HFFc6 (cell line): ENCODE data around the gene CPEB4. TPM values are rescaled to one million over a fixed set of nuclear protein-coding genes. Genes with fewer than 3 reads are reported as not detected.

Experiments
- DNase-seq: peaks from one replicate; pipeline ENCODE4 v3.0.0-alpha.2; 2018
- H3K27ac Mint-ChIP-seq: 2 replicates; pipeline ENCODE4 v1.8.0; 2020; ENCODE audit warnings: mild to moderate bottlenecking, mixed read lengths
- H3K27me3 Mint-ChIP-seq: 2 replicates; pipeline ENCODE4 v1.8.0; 2021; ENCODE audit warnings: mild to moderate bottlenecking, moderate library complexity, mixed read lengths; ENCODE audit not compliant: insufficient read depth
- H3K36me3 Mint-ChIP-seq: 2 replicates; pipeline ENCODE4 v1.8.0; 2021; ENCODE audit warnings: low read depth, mixed read lengths
- H3K4me1 Mint-ChIP-seq: 2 replicates; pipeline ENCODE4 v1.8.0; 2020; ENCODE audit warnings: low read depth, mixed read lengths
- H3K4me3 Mint-ChIP-seq: 2 replicates; pipeline ENCODE4 v1.8.0; 2020; ENCODE audit warnings: mild to moderate bottlenecking, moderate library complexity, mixed read lengths
- H3K9me3 Mint-ChIP-seq: 2 replicates; pipeline ENCODE4 v1.8.0; 2020; ENCODE audit warnings: mild to moderate bottlenecking, mixed read lengths
- CTCF ChIP-seq: fragments of 200-600 bp; sonication (generic); IDR thresholded peaks from 2 replicates; pipeline ENCODE4 v1.5.0; 2021; ENCODE audit warnings: antibody characterized with exemption, mild to moderate bottlenecking
- total RNA-seq, 6 experiments: library from RNA; stranded (reverse); fragmentation: NEBNext Ultra II Directional; extraction: Animal tissue kit (Norgen Biotek cat#: 25700); gene quantifications; 2 replicates in 1 of 6; 3 replicates in 5 of 6; pipeline ENCODE4 v1.2.3, GENCODE V29; 2021

Gene CPEB4
- total RNA-seq, 6 experiments from 2014 or later = 19.5 to 25.9 (median 22.3) TPM

DNA sequence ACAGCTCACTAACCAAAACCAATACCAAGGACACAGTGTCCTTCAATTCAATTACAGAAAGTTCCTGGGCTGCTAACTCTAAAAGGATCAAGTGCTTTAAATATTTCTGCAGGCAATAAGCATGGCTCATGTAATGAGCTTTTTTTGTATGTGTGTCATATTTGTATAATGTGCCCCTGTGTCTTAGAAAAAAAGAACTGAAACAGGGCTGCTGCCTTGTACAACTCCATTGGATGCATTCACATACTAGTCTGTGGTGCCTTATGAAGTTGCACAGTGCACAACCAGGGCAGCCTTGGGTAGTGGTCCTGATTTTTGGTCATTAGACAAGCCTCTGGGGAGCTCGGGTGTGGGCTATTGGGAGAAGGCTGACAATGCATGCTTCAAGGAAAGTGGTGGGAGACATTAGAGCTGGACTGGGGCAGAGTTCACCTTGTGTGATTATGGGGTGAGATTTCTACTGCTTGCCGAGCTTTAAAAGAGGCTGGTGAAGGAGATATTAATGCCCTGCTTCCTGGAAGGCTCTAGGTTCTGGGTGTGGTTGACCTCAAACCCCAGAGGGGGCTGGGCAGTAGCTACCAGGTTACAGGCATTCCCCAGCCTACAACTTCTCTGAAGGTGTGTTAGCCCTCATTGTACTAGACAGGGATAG is 3.6 kb upstream of the CPEB4 start:
- H3K4me1 Mint-ChIP-seq = peaks cover 66% of the 10 kb centered on the region
- H3K27me3 Mint-ChIP-seq = no peaks in the 10 kb centered on the region; the same call in 1 of the 2 replicates
- no peak for TF ChIP-seq CTCF
- peaks cover 19% of the 10 kb centered on the region for H3K9me3 Mint-ChIP-seq
- DNase-seq = no peak
- peaks cover 16% of the 10 kb centered on the region for H3K36me3 Mint-ChIP-seq
- H3K4me3 Mint-ChIP-seq = no peak overlapping the region
- H3K27ac Mint-ChIP-seq = no peak overlapping the region

- no peak for DNase-seq
- no peak overlapping the region for H3K27ac Mint-ChIP-seq
- no peak for TF ChIP-seq CTCF
- H3K9me3 Mint-ChIP-seq = peaks cover 19% of the 10 kb centered on the region
- no peaks in the 10 kb centered on the region; the same call in 1 of the 2 replicates for H3K27me3 Mint-ChIP-seq
- H3K36me3 Mint-ChIP-seq = peaks cover 16% of the 10 kb centered on the region
- H3K4me3 Mint-ChIP-seq = no peak overlapping the region
- H3K4me1 Mint-ChIP-seq = peaks cover 66% of the 10 kb centered on the region
Measured at GRCh38 chr5:173885054-173885443, 3.1 kb upstream of the CPEB4 start.

- Mint-ChIP-seq H3K27me3 (no peaks in the 10 kb centered on the region; the same call in 1 of the 2 replicates), H3K27ac (no peak overlapping the region), H3K4me1 (peaks cover 66% of the 10 kb centered on the region), H3K4me3 (no peak overlapping the region), H3K9me3 (peaks cover 19% of the 10 kb centered on the region), H3K36me3 (peaks cover 16% of the 10 kb centered on the region)
- TF ChIP-seq CTCF = no peak
- no peak for DNase-seq
Measured at GRCh38 chr5:173885475-173886010, 2.6 kb upstream of the CPEB4 start.

GRCh38 chr5:173886150-173886549 is 2.0 kb upstream of the CPEB4 start:
- Mint-ChIP-seq H3K27ac (no peak overlapping the region), H3K9me3 (peaks cover 19% of the 10 kb centered on the region), H3K27me3 (no peaks in the 10 kb centered on the region; the same call in 1 of the 2 replicates), H3K4me1 (peaks cover 64% of the 10 kb centered on the region), H3K36me3 (peaks cover 16% of the 10 kb centered on the region), H3K4me3 (no peak overlapping the region)
- TF ChIP-seq CTCF = peak; percentile 34
- DNase-seq = no peak

DNA sequence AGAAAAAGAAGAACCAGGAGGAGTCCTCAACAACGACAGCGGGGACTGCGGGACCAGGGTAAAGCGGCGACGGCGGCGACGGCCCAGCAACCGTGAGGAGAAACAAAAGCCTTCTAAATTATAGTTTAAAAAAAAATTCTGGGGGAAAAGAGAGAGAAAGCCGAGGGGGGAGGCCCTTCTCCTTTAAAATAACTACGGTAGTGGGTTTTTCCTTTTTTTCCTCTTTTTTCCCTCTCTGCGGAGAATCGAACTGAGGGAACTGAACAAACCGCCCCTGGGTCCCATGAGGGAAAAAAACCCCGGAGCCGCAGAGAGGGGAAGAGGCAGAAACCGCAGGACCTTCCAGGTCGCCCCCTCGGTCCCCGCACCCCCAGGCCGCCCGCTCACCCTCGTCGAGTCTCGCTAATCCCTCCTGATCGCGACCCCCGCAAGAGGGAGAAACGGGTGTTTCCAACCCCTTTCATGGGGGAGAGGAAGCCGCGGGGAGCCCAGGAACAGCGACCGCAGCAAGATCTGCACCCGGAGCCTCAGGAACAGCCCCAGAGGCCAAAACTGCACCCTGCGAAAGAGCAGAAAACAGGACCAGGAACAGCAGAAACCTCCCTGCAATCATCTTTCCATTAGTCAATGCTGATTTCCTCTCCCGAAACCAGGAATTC is 453 bp downstream of the CPEB4 start:
- Mint-ChIP-seq H3K4me1 (peaks cover 61% of the 10 kb centered on the region), H3K27ac (peak overlapping the region; percentile 99), H3K4me3 (peak overlapping the region; percentile 90), H3K27me3 (no peaks in the 10 kb centered on the region), H3K9me3 (peaks cover 3% of the 10 kb centered on the region), H3K36me3 (peaks cover 6% of the 10 kb centered on the region)
- no peak for TF ChIP-seq CTCF
- peak; percentile 21 for DNase-seq
